Esophagus squamous epithelium (tissue), 5 donors: Measurements from ENCODE around the gene ASIC2. TPM values are rescaled to one million over a fixed set of nuclear protein-coding genes. Genes with fewer than 3 reads are reported as not detected.

ENCODE experiments used
- DNase-seq: peaks from one replicate; lab custom pipeline; 2025; lab: John Stamatoyannopoulos, UW
- H3K27ac ChIP-seq, 4 donors: fragments of 200-600 bp; sonication (generic); one replicate each; pipeline ENCODE4 v1.5.1; 2016 to 2019; ENCODE audit warnings: mild to moderate bottlenecking in 1 of 4
- H3K27me3 ChIP-seq, 4 donors: fragments of 200-600 bp; sonication (generic); 1 replicate in 3 of 4; 2 replicates in 1 of 4; pipeline versions ENCODE4 v1.5.1 to v1.6.0; 2017 to 2021; ENCODE audit warnings: antibody characterized with exemption in 1 of 4
- H3K36me3 ChIP-seq, 3 donors: fragments of 200-600 bp; sonication (generic); one replicate each; pipeline ENCODE4 v1.5.1; 2016 to 2019
- H3K4me1 ChIP-seq, 3 donors: fragments of 200-600 bp; sonication (generic); one replicate each; pipeline ENCODE4 v1.5.1; 2017 to 2019
- H3K4me3 ChIP-seq, 4 donors: fragments of 200-600 bp; sonication (generic); 1 replicate in 3 of 4; 2 replicates in 1 of 4; pipeline ENCODE4 v1.5.1; 2016 to 2019; ENCODE audit warnings: mild to moderate bottlenecking in 2 of 4, moderate library complexity in 1 of 4
- H3K9me3 ChIP-seq, 3 donors: fragments of 200-600 bp; sonication (generic); one replicate each; pipeline ENCODE4 v1.5.1; 2016 to 2019
- POLR2A ChIP-seq, 4 donors: fragments of 450-650 bp; IDR thresholded peaks; one replicate each; pipeline ENCODE4 v1.6.1; 2017; ENCODE audit warnings: antibody characterized with exemption in 4 of 4, mild to moderate bottlenecking in 4 of 4, moderate library complexity in 3 of 4
- WGBS, 2 donors: methylation state at CpG; one replicate each; pipeline ENCODE4 v1.1.5; 2018; 5-methylcytosine and 5-hydroxymethylcytosine counted together
- intact Hi-C: fragments of 100-400 bp; cut with DNase I; formaldehyde crosslinking; loops from one replicate; pipeline ENCODE4 v1.15.0; 2022
- total RNA-seq, 4 donors: library from RNA; depleted of rRNA; stranded (reverse); fragments of >200 nt; gene quantifications; one replicate each; pipeline ENCODE4 v1.1.0, GENCODE V29; 2016
- TF ChIP-seq, protein P1 (sequence below), 6 experiments: fragments of 450-650 bp in 4 of 6; fragments of 200-600 bp in 2 of 6; sonication (generic) in 2 of 6; IDR thresholded peaks; one replicate each; pipeline ENCODE4 v1.5.1; 2016 to 2019; ENCODE audit warnings: antibody characterized with exemption in 6 of 6, mild to moderate bottlenecking in 4 of 6, moderate library complexity in 4 of 6
- donor health status: DM: yes; HTN: yes; CAD: no.

The ASIC2 gene
- total RNA-seq, 4 donors from 2014 or later = 0.29 TPM; not detected in 3

DNA sequence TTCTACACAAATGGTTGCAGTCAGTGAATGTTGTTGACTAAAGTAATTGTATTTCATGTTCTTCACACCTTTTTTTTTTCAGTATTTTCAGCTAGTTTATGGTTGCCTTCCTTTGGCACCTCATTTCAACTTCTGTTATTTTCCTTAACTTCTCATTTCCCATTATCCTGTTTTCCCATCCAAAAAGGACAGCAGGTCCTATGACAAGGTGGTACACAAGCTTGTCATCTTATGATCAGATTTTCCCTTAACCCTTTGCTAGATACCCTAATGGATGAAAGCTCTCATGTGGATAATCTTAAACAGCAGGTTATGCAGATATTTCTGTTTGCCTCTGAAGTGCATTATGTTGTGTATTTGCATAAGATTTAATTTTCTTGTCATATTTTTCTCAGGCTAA, 7.1 kb upstream of the ASIC2 start:
- no peaks in the 10 kb centered on the region for H3K4me1 ChIP-seq
- H3K4me3 ChIP-seq = no peak overlapping the region
- H3K27ac ChIP-seq = no peak overlapping the region
- H3K27me3 ChIP-seq = peaks cover 0 to 73% (median 0%) of the 10 kb centered on the region in 4 donors
- no peaks in the 10 kb centered on the region for H3K36me3 ChIP-seq
- no peak for DNase-seq
- no peak for TF ChIP-seq POLR2A (IDR thresholded peaks at IDR 0.05)
- TF ChIP-seq, protein P1, sequence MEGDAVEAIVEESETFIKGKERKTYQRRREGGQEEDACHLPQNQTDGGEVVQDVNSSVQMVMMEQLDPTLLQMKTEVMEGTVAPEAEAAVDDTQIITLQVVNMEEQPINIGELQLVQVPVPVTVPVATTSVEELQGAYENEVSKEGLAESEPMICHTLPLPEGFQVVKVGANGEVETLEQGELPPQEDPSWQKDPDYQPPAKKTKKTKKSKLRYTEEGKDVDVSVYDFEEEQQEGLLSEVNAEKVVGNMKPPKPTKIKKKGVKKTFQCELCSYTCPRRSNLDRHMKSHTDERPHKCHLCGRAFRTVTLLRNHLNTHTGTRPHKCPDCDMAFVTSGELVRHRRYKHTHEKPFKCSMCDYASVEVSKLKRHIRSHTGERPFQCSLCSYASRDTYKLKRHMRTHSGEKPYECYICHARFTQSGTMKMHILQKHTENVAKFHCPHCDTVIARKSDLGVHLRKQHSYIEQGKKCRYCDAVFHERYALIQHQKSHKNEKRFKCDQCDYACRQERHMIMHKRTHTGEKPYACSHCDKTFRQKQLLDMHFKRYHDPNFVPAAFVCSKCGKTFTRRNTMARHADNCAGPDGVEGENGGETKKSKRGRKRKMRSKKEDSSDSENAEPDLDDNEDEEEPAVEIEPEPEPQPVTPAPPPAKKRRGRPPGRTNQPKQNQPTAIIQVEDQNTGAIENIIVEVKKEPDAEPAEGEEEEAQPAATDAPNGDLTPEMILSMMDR (IDR thresholded peaks at IDR 0.05) = no peak
- intact Hi-C loops = no loop called here
- H3K9me3 ChIP-seq = peaks cover 0 to 5% (median 0%) of the 10 kb centered on the region in 3 donors

DNA sequence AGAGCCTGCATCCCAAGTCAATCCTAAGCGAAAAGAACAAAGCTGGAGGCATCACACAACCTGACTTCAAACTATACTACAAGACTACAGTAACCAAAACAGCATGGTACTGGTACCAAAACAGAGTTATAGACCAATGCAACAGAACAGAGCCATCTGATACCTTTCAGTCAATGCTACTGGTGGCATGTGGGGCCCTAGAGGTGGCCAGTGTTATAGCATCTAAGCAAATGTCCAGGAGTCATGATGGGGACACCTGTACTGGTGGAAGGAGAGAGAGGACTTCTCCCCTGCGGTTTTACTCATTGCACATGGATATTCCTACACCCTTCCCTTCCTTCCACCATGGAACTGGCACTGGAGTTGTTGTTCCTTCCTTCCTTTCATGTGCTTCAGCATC, 6.0 kb upstream of the ASIC2 start:
- no peak overlapping the region for H3K27ac ChIP-seq
- H3K9me3 ChIP-seq = peaks cover 0 to 5% (median 0%) of the 10 kb centered on the region in 3 donors
- 54 to 76% methylated on average over 2 of the region's 2 CpGs for WGBS, 2 donors
- TF ChIP-seq POLR2A (IDR thresholded peaks at IDR 0.05) = no peak
- TF ChIP-seq, protein P1 (IDR thresholded peaks at IDR 0.05) = no peak
- no peak for DNase-seq
- H3K27me3 ChIP-seq = peaks cover 0 to 73% (median under 1%) of the 10 kb centered on the region in 4 donors
- no peaks in the 10 kb centered on the region for H3K36me3 ChIP-seq
- H3K4me3 ChIP-seq = no peak overlapping the region
- H3K4me1 ChIP-seq = no peaks in the 10 kb centered on the region
- intact Hi-C loops = no loop called here

DNA sequence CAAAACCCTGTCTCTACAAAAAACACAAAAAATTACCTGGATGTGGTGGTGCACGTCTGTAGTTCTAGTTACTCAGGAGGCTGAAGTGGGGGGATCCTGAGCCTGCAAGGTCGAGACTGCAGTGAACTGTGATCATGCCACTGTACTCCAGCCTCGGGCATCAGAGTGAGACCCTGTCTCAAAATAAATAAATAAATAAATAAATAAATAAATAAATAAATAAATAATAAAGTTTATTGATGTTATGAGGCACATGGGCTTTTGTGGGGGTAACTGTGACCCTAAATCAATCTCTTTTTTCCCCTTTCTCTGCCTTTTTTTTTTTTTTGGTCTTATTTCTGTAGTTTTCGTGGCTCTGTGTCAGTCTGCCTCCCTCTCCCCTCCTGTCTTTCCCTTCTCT, 4.5 kb upstream of the ASIC2 start:
- Histone ChIP-seq H3K36me3 (no peaks in the 10 kb centered on the region), H3K9me3 (peaks cover 0 to 5% (median 0%) of the 10 kb centered on the region in 3 donors), H3K27ac (no peak overlapping the region), H3K4me1 (peaks cover under 1 to 9% (median 2%) of the 10 kb centered on the region in 3 donors), H3K4me3 (no peak overlapping the region), H3K27me3 (peaks cover 0 to 76% (median 7%) of the 10 kb centered on the region in 4 donors)
- TF ChIP-seq, protein P1 (IDR thresholded peaks at IDR 0.05) = no peak
- TF ChIP-seq POLR2A (IDR thresholded peaks at IDR 0.05) = no peak
- DNase-seq = no peak
- intact Hi-C loops = no loop called here
- 76 to 78% methylated on average over 4 of the region's 4 CpGs for WGBS, 2 donors

DNA sequence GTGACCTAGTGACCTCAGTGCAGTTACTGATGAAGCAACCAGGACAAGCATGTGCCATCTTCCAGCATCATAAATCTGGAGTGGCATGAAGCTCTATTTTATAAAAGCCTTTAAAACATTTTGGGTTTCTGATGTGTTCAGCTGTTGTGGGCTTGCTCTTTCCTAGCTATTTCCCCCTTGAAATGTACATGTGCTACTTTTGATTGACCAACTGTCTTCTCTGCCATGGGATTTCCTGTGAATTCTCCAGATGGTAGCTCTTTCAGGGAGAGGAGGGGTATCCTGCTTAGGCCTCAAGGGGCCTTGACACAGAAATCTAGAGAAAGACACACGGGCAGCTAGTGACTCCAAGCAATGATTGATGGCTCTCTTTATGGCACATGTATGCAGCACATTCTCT, 1.9 kb upstream of the ASIC2 start:
- Histone ChIP-seq H3K9me3 (peaks cover 0 to 5% (median 0%) of the 10 kb centered on the region in 3 donors), H3K4me1 (peaks cover 5 to 26% (median 16%) of the 10 kb centered on the region in 3 donors), H3K4me3 (no peak overlapping the region), H3K27me3 (peaks cover 0 to 86% (median 10%) of the 10 kb centered on the region in 4 donors), H3K36me3 (no peaks in the 10 kb centered on the region), H3K27ac (no peak overlapping the region)
- TF ChIP-seq POLR2A (IDR thresholded peaks at IDR 0.05) = no peak
- TF ChIP-seq, protein P1 (IDR thresholded peaks at IDR 0.05) = no peak
- WGBS, 2 donors = 20 to 29% methylated on average over 1 of the region's 1 CpG
- intact Hi-C loops = no loop called here
- DNase-seq = no peak

DNA sequence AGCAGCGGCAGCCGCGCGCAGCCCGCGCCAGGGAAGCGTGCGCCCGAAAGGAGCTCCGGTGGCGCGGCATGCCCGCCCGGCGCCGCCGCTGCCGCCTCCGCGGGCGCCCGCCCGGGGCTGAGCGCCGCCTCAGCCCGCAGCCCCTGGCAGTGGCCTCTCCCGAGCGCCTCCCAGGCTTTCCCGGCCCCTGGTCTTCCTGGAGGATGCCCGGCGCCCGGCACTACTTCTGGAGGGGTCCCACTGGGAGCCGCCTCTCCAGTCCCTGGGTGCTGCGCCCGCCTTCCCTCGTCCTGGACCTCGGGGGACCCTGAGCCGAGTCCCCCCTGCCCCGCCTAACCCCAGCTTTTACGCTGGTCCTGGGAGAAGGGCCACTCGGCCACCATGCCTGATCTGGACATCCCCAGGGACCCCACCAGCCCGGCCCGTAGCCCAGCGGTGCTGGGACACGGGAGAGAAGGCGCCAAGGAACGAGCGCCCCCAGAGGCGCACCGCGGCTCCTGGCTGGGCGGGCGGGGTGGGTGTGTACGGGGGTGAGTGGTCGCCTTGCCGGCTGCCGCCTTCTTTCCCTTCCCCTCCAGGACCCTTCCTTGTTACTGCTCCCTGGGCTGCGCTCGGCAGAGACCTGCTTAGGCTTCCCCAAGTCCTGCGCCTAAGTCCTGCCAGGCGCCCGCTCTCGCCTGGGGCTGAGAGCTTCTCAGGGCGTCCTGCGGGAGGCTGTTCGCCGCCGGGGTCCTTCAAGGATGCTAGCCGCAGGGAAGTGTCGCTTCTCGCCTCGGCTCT, 704 bp downstream of the ASIC2 start:
- DNase-seq = no peak
- Histone ChIP-seq H3K4me3 (peak overlapping the region in 3 of 4 donors; percentile 27 to 48 (median 43)), H3K36me3 (no peaks in the 10 kb centered on the region), H3K9me3 (no peaks in the 10 kb centered on the region), H3K27ac (no peak overlapping the region), H3K27me3 (peaks cover 0 to 98% (median 10%) of the 10 kb centered on the region in 4 donors), H3K4me1 (peaks cover 5 to 26% (median 16%) of the 10 kb centered on the region in 3 donors)
- TF ChIP-seq POLR2A (IDR thresholded peaks at IDR 0.05) = no peak
- TF ChIP-seq, protein P1 (IDR thresholded peaks at IDR 0.05) = peak in 2 of 6 experiments; percentile 4 to 29
- intact Hi-C loops = no loop called here
- WGBS, 2 donors = 2% methylated on average over 19 of the region's 72 CpGs; no CpG with 5 or more reads in 1 of the 2 donors
